Panc1 (cell line): ENCODE data around the gene CHAF1A. TPM values are rescaled to one million over a fixed set of nuclear protein-coding genes. Genes with fewer than 3 reads are reported as not detected.

Source experiments
- ATAC-seq: fragments of 200-7000 bp; cut with Tn5 transposase; 2 replicates; pipeline ENCODE4 v1.9.1; 2020; ENCODE audit warnings: mild to moderate bottlenecking, moderate library complexity
- BruUV-seq: library from RNA; stranded (reverse); fragments of 400-500 nt; replicated peaks from 2 replicates; lab custom pipeline; 2021; lab: Mats Ljungman, UMichigan
- CTCF ChIA-PET: fragments of 300-600 bp; sonication (Branson Sonifier 250); formaldehyde crosslinking; loops from one replicate; lab custom pipeline; 2022; ENCODE audit warnings: antibody characterized with exemption; lab: Charles Lee
- POLR2A ChIA-PET: fragments of 300-600 bp; sonication (Branson Sonifier 250); formaldehyde crosslinking; loops from one replicate; lab custom pipeline; 2022; ENCODE audit warnings: antibody characterized with exemption; lab: Charles Lee
- DNase-seq: peaks from one replicate; pipeline ENCODE4 v3.0.0-alpha.2; 2010; ENCODE audit warnings: low read depth, low spot score
- H3K27ac ChIP-seq: 2 replicates; pipeline ENCODE4 v1.5.1; 2011; ENCODE audit warnings: mild to moderate bottlenecking, low read length, inconsistent platforms
- H3K27me3 ChIP-seq: fragments of 200-500 bp; sonication (Bioruptor generic); 2 replicates; pipeline ENCODE4 v1.6.0; 2014; ENCODE audit warnings: low read length, inconsistent platforms; ENCODE audit not compliant: control insufficient read depth, insufficient read depth
- H3K36me3 ChIP-seq: fragments of 200-500 bp; sonication (Bioruptor generic); 2 replicates; pipeline ENCODE4 v1.5.1; 2014; ENCODE audit warnings: inconsistent platforms, mild to moderate bottlenecking, low read length, moderate library complexity; ENCODE audit not compliant: control insufficient read depth, insufficient read depth
- H3K4me1 ChIP-seq: 2 replicates; pipeline ENCODE4 v1.5.1; 2011; ENCODE audit warnings: inconsistent platforms, mild to moderate bottlenecking, low read length, moderate library complexity; ENCODE audit not compliant: control insufficient read depth, insufficient read depth
- H3K4me3 ChIP-seq, 2 experiments: 2 replicates each; pipeline ENCODE4 v1.5.1; 2011 to 2012; ENCODE audit warnings: low read depth in 2 of 2, low read length in 2 of 2, mild to moderate bottlenecking in 2 of 2, inconsistent platforms in 1 of 2, moderate library complexity in 1 of 2
- H3K9me3 ChIP-seq: fragments of 200-500 bp; sonication (Bioruptor generic); 2 replicates; pipeline ENCODE4 v1.5.1; 2014; ENCODE audit warnings: low read depth, mild to moderate bottlenecking, inconsistent platforms, low read length, moderate library complexity; ENCODE audit not compliant: control insufficient read depth, insufficient read depth
- CTCF ChIP-seq: fragments of 450-650 bp; IDR thresholded peaks from 2 replicates; pipeline ENCODE4 v1.5.1; 2017; ENCODE audit warnings: mild to moderate bottlenecking
- POLR2AphosphoS5 ChIP-seq: IDR thresholded peaks from 2 replicates; pipeline ENCODE4 v1.6.1; 2012; ENCODE audit warnings: mild to moderate bottlenecking, low read depth, low read length, moderate library complexity
- REST ChIP-seq, 2 experiments: IDR thresholded peaks; 2 replicates each; pipeline ENCODE4 v1.6.1; 2011 to 2012; ENCODE audit warnings: low read depth in 2 of 2, control low read depth in 1 of 2, low read length in 1 of 2, mild to moderate bottlenecking in 1 of 2, moderate library complexity in 1 of 2; ENCODE audit not compliant: insufficient read depth in 1 of 2
- SIN3A ChIP-seq: IDR thresholded peaks from 2 replicates; pipeline ENCODE4 v1.6.1; 2012; ENCODE audit warnings: low read depth, mild to moderate bottlenecking, low read length, moderate library complexity, borderline replicate concordance; ENCODE audit not compliant: insufficient read depth
- TCF7L2 ChIP-seq: IDR thresholded peaks from 2 replicates; pipeline ENCODE4 v1.6.1; 2011; ENCODE audit warnings: mild to moderate bottlenecking, low read depth, low read length, inconsistent platforms
- in situ Hi-C: cut with HindIII; loops from 2 replicates; pipeline ENCODE4 v1.10.0; 2016; ENCODE audit warnings: low sequenced_read_pairs, low pct_unique_long_range_greater_than_20kb
- intact Hi-C: fragments of 100-400 bp; cut with micrococcal nuclease; formaldehyde crosslinking; loops from one replicate; pipeline ENCODE4 v1.10.0; 2022; ENCODE audit not compliant: unreplicated experiment
- total RNA-seq: library from RNA; stranded (reverse); gene quantifications from one replicate; pipeline ENCODE4 v1.2.1, GENCODE V29; 2021; ENCODE audit not compliant: unreplicated experiment

Gene CHAF1A
- total RNA-seq, 1 experiment from 2014 or later, result 45.4 TPM

GRCh38 chr19:4390017-4390566, 12.3 kb upstream of the CHAF1A start:
- Histone ChIP-seq H3K27ac (no peak overlapping the region), H3K27me3 (no peaks in the 10 kb centered on the region), H3K36me3 (no peaks in the 10 kb centered on the region), H3K4me3 (no peak overlapping the region), H3K9me3 (no peaks in the 10 kb centered on the region), H3K4me1 (peaks cover 14% of the 10 kb centered on the region)
- ATAC-seq (no peak), DNase-seq (no peak)
- TF ChIP-seq CTCF (no peak), REST (IDR thresholded peaks at IDR 0.05; ENCODE audit: insufficient read depth in 1 of 2, low read depth in 2 of 2, low read length in 1 of 2) (no peak), POLR2AphosphoS5 (no peak), TCF7L2 (no peak), SIN3A (no peak)
- ChIA-PET CTCF (interaction anchor here (0.6 kb wide), 1 partner anchor 37 kb away, joined by 5 read pairs; no protein-coding TSS in a partner anchor), POLR2A (no interaction called here)
- in situ Hi-C loops (no loop called here), intact Hi-C loops (no loop called here)
- BruUV-seq, result no TSS peak

- ATAC-seq, result no peak
- Histone ChIP-seq H3K9me3 (no peaks in the 10 kb centered on the region), H3K4me1 (peaks cover 14% of the 10 kb centered on the region), H3K4me3 (no peak overlapping the region), H3K36me3 (no peaks in the 10 kb centered on the region), H3K27ac (no peak overlapping the region), H3K27me3 (no peaks in the 10 kb centered on the region)
- intact Hi-C loops (no loop called here), in situ Hi-C loops (no loop called here)
- ChIA-PET CTCF (interaction anchor here (0.6 to 0.7 kb wide), 4 partner anchors 10 to 190 kb away, joined by 3 to 5 read pairs (median 4); partner anchors contain the start of gene YJU2), POLR2A (interaction anchor here (0.6 kb wide), 1 partner anchor 34 kb away, joined by 7 read pairs; no protein-coding TSS in a partner anchor)
- no TSS peak for BruUV-seq
- no peak for DNase-seq
- TF ChIP-seq REST (IDR thresholded peaks at IDR 0.05; ENCODE audit: insufficient read depth in 1 of 2, low read depth in 2 of 2, low read length in 1 of 2) (no peak), SIN3A (no peak), TCF7L2 (no peak), POLR2AphosphoS5 (no peak), CTCF (no peak)
Observed at GRCh38 chr19:4390567-4391305, 11.7 kb upstream of the CHAF1A start.
